IMR-90 (cell line): Measurements from ENCODE around the gene TBX15. TPM values are rescaled to one million over a fixed set of nuclear protein-coding genes. Genes with fewer than 3 reads are reported as not detected.

Source experiments
- ATAC-seq: fragments of 200-7000 bp; cut with Tn5 transposase; 2 replicates; pipeline ENCODE4 v1.9.1; 2020; ENCODE audit warnings: low read depth, mild to moderate bottlenecking, moderate library complexity
- BruUV-seq: library from RNA; stranded (reverse); fragments of 400-500 nt; replicated peaks from 2 replicates; lab custom pipeline; 2021; lab: Mats Ljungman, UMichigan
- CTCF ChIA-PET: fragments of 300-600 bp; formaldehyde crosslinking; extraction: SDS; loops from one replicate; lab custom pipeline; 2021; ENCODE audit warnings: antibody characterized with exemption; lab: Yijun Ruan, JAX
- POLR2A ChIA-PET: fragments of 300-600 bp; sonication (Branson Sonifier 250); formaldehyde crosslinking; loops from one replicate; lab custom pipeline; 2022; ENCODE audit warnings: antibody characterized with exemption; ENCODE audit not compliant: unreplicated experiment; lab: Charles Lee
- DNase-seq: peaks from one replicate; pipeline ENCODE4 v3.0.0; 2013
- H2AFZ ChIP-seq: replicated peaks from 2 replicates; pipeline ENCODE3; 2013; ENCODE audit warnings: low read length, mild to moderate bottlenecking; ENCODE audit not compliant: poor library complexity
- H2AK5ac ChIP-seq: 2 replicates; pipeline ENCODE4 v1.6.1; 2013; ENCODE audit warnings: low read depth, low read length, inconsistent platforms
- H2AK9ac ChIP-seq: replicated peaks from 2 replicates; pipeline ENCODE3; 2013; ENCODE audit warnings: mild to moderate bottlenecking, low read depth, low read length, moderate library complexity; ENCODE audit not compliant: poor library complexity
- H2BK120ac ChIP-seq: 2 replicates; pipeline ENCODE4 v1.6.1; 2013; ENCODE audit warnings: low read depth, low read length, inconsistent platforms
- H2BK15ac ChIP-seq: 3 replicates; pipeline ENCODE4 v1.6.1; 2013; ENCODE audit warnings: low read depth, low read length, inconsistent platforms
- H2BK20ac ChIP-seq: 2 replicates; pipeline ENCODE4 v1.6.1; 2013; ENCODE audit warnings: low read depth, mild to moderate bottlenecking, inconsistent platforms, low read length, moderate library complexity
- H2BK5ac ChIP-seq: 2 replicates; pipeline ENCODE4 v1.6.1; 2013; ENCODE audit warnings: mild to moderate bottlenecking, low read depth, low read length, inconsistent platforms; ENCODE audit not compliant: poor library complexity, severe bottlenecking
- H3K14ac ChIP-seq: replicated peaks from 2 replicates; pipeline ENCODE4 v1.6.1; 2013; ENCODE audit warnings: low read depth, low read length, inconsistent platforms
- H3K18ac ChIP-seq: 2 replicates; pipeline ENCODE4 v1.6.1; 2013; ENCODE audit warnings: low read depth, low read length, control low read depth
- H3K23ac ChIP-seq: 2 replicates; pipeline ENCODE4 v1.6.1; 2013; ENCODE audit warnings: low read depth, low read length, inconsistent platforms
- H3K27ac ChIP-seq: 2 replicates; pipeline ENCODE4 v1.5.1; 2013; ENCODE audit warnings: mild to moderate bottlenecking, control low read depth, low read length; ENCODE audit not compliant: insufficient read depth
- H3K27me3 ChIP-seq: 2 replicates; pipeline ENCODE4 v1.6.1; 2013; ENCODE audit warnings: low read length; ENCODE audit not compliant: control insufficient read depth, insufficient read depth
- H3K36me3 ChIP-seq: 2 replicates; pipeline ENCODE4 v1.6.1; 2013; ENCODE audit warnings: low read length, mixed read lengths; ENCODE audit not compliant: control insufficient read depth, insufficient read depth
- H3K4ac ChIP-seq: 2 replicates; pipeline ENCODE4 v1.6.1; 2013; ENCODE audit warnings: low read depth, low read length, inconsistent platforms
- H3K4me1 ChIP-seq: 2 replicates; pipeline ENCODE4 v1.6.1; 2013; ENCODE audit warnings: low read length, mixed read lengths; ENCODE audit not compliant: control insufficient read depth, insufficient read depth
- H3K4me2 ChIP-seq: 2 replicates; pipeline ENCODE4 v1.6.1; 2013; ENCODE audit warnings: low read depth, mild to moderate bottlenecking, control low read depth, low read length, moderate library complexity
- H3K4me3 ChIP-seq: 2 replicates; pipeline ENCODE4 v1.5.1; 2013; ENCODE audit warnings: low read depth, mild to moderate bottlenecking, control low read depth, low read length, moderate library complexity; ENCODE audit not compliant: insufficient read depth
- H3K56ac ChIP-seq: 2 replicates; pipeline ENCODE4 v1.6.1; 2013; ENCODE audit warnings: low read length, inconsistent platforms; ENCODE audit not compliant: insufficient read depth; ENCODE audit errors: extremely low read depth
- H3K79me1 ChIP-seq, 2 experiments: 2 replicates each; pipeline ENCODE4 v1.6.1; 2013; ENCODE audit warnings: low read length in 2 of 2, inconsistent platforms in 1 of 2, low read depth in 1 of 2
- H3K9ac ChIP-seq: 2 replicates; pipeline ENCODE4 v1.6.1; 2013; ENCODE audit warnings: low read depth, low read length, control low read depth
- H3K9me1 ChIP-seq: 2 replicates; pipeline ENCODE4 v1.6.1; 2013; ENCODE audit warnings: low read length, inconsistent platforms; ENCODE audit not compliant: insufficient read depth
- H3K9me3 ChIP-seq: 2 replicates; pipeline ENCODE4 v1.6.1; 2013; ENCODE audit warnings: low read length; ENCODE audit not compliant: control insufficient read depth, insufficient read depth
- H4K20me1 ChIP-seq: 2 replicates; pipeline ENCODE4 v1.6.1; 2013; ENCODE audit warnings: low read length, inconsistent platforms; ENCODE audit not compliant: insufficient read depth
- H4K5ac ChIP-seq: 2 replicates; pipeline ENCODE4 v1.6.1; 2013; ENCODE audit warnings: mild to moderate bottlenecking, low read depth, low read length, control low read depth
- H4K8ac ChIP-seq, 2 experiments: 2 replicates each; pipeline ENCODE4 v1.6.1; 2013; ENCODE audit warnings: low read depth in 2 of 2, low read length in 2 of 2, control low read depth in 1 of 2, inconsistent platforms in 1 of 2
- H4K91ac ChIP-seq: 2 replicates; pipeline ENCODE4 v1.6.1; 2013; ENCODE audit warnings: low read depth, low read length, inconsistent platforms; ENCODE audit not compliant: insufficient read depth
- CEBPB ChIP-seq: IDR thresholded peaks from 2 replicates; pipeline ENCODE4 v1.6.1; 2012; ENCODE audit warnings: low read depth, low read length, improper control_type of control experiment
- NFE2L2 ChIP-seq: fragments of 150-350 bp; IDR thresholded peaks from 2 replicates; pipeline ENCODE4 v1.6.1; 2016; ENCODE audit warnings: low read depth, mild to moderate bottlenecking, low read length
- RFX5 ChIP-seq: IDR thresholded peaks from 2 replicates; pipeline ENCODE4 v1.8.0; 2012; ENCODE audit warnings: low read depth, mild to moderate bottlenecking, low read length, moderate library complexity
- dilution Hi-C: fragments of 300-500 bp; cut with HindIII; formaldehyde crosslinking; loops from one replicate; pipeline ENCODE4 v1.14.3; 2018; ENCODE audit warnings: low sequenced_read_pairs; ENCODE audit not compliant: unreplicated experiment
- in situ Hi-C: fragments of 300-500 bp; cut with MboI; formaldehyde crosslinking; loops from 3 replicates; pipeline ENCODE4 v1.14.3; 2019; ENCODE audit warnings: low sequenced_read_pairs, inconsistent platforms, mixed read lengths
- intact Hi-C: fragments of 100-400 bp; cut with micrococcal nuclease; formaldehyde crosslinking; loops from 2 replicates; pipeline ENCODE4 v1.10.0; 2022
- polyA plus RNA-seq, 3 experiments: library from polyadenylated mRNA; depleted of rRNA; stranded (reverse); fragments of >200 nt; gene quantifications; 2 replicates each; pipeline ENCODE4 v1.2.3, GENCODE V29; 2012; ENCODE audit warnings: low replicate concordance in 1 of 3
- total RNA-seq: library from RNA; depleted of rRNA; stranded (reverse); fragments of >200 nt; gene quantifications from 2 replicates; pipeline ENCODE4 v1.2.3, GENCODE V29; 2012

Gene TBX15
- total and polyA plus RNA-seq, 2 of the 4 experiments (the other 2 are of a cell fraction): not detected

- no peak overlapping the region for H3K4me3 ChIP-seq
- no peak overlapping the region for H3K9ac ChIP-seq
- H3K9me3 ChIP-seq: no peaks in the 10 kb centered on the region
- H3K27me3 ChIP-seq: no peaks in the 10 kb centered on the region
- H2BK20ac ChIP-seq: no peak overlapping the region
- no peak overlapping the region for H4K5ac ChIP-seq
- no peak overlapping the region for H3K4me2 ChIP-seq
- no TSS peak for BruUV-seq
- DNase-seq (no peak), ATAC-seq (no peak)
- no peak overlapping the region for H4K8ac ChIP-seq
- H3K18ac ChIP-seq: no peak overlapping the region
- intact Hi-C loops (no loop called here), in situ Hi-C loops (no loop called here), dilution Hi-C loops (no loop called here)
- H3K14ac ChIP-seq: no peak overlapping the region
- no peak overlapping the region for H2AK9ac ChIP-seq
- H4K91ac ChIP-seq: no peak overlapping the region
- no peak overlapping the region for H2BK120ac ChIP-seq
- H3K36me3 ChIP-seq: no peaks in the 10 kb centered on the region
- H2BK5ac ChIP-seq: no peak overlapping the region
- no peak overlapping the region for H3K23ac ChIP-seq
- no peak overlapping the region for H3K27ac ChIP-seq
- H3K79me1 ChIP-seq: no peaks in the 10 kb centered on the region
- CTCF ChIA-PET: no interaction called here
- POLR2A ChIA-PET: no interaction called here
- no peaks in the 10 kb centered on the region for H3K4me1 ChIP-seq
- no peak overlapping the region for H2AK5ac ChIP-seq
- TF ChIP-seq NFE2L2 (peak; percentile 27; the same call in 1 of the 2 replicates), RFX5 (no peak), CEBPB (no peak)
- H2BK15ac ChIP-seq: no peak overlapping the region
- H4K20me1 ChIP-seq: no peaks in the 10 kb centered on the region
- H3K56ac ChIP-seq: no peak overlapping the region
- no peaks in the 10 kb centered on the region for H3K9me1 ChIP-seq
- no peak overlapping the region for H3K4ac ChIP-seq
- no peak overlapping the region for H2AFZ ChIP-seq
Observed at GRCh38 chr1:118900643-118901440, 87.3 kb downstream of the TBX15 start.
